Measurements from ENCODE around the gene KIAA1671.
"Not testable (repeated sequence)": the region's sequence is repeated elsewhere in the genome, so short reads cannot be mapped to it uniquely, and the experiment has no call there.

KIAA1671 gene

DNA sequence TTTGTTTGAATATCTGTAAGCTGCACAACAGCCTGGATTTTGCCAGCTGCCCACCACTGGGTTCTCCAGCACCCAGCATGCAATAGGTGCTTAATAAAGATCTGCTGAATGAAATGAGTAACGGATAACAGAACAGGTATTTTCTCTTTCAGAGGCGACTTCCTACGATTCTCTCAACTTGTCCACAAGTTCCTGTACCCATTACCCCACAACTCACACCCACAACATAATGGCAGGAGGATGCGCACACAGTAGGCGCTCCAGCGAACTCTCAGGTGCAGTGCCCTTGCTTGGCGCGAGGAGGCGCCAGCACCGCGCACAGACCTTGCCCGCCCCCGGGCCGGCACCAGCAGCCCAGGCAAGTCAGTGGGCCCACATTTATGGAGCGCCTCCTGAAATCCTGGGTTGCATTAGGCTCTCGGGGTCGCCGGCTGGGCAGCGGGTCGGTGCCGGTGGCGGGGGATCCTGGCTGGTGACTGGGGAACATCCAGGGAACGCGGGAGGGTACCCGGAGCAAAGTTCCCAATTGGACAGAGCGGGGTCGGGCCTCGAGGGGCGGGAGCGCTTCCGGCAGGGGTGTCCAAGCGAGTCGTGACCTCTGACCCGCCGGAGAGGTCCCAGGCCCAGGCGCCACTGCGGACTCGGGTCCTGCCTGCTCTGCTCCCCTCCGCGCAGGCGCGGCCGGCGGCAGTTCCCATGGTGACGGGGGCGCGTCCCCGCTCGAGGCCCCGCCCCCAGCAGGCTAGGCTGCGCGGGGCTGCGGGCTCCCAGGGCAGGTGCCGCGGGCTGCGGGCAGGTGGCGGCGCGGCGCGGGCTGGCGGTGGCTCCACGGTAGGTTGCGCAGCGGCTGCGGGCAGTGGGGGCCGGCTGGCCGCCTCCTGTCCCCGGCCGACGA, at the start of gene KIAA1671:
Gene KIAA1671 (plus strand): TSS at position 775 of the 895 bp plus-strand sequence. CDS start 75,284 bp downstream, outside the sequence.
- Histone ChIP-seq H3K27ac (peak within 1 kb of the TSS in 4 of 11 experiments; percentile 35 to 65 (median 44); a peak in 7 of 22 replicates), H3K9ac (peak within 1 kb of the TSS; percentile 51 to 74 (median 69)), H3K4me2 (peak within 1 kb of the TSS; percentile 86 to 98 (median 96)), H3K27me3 (peaks cover 12 to 28% (median 18%) of the 10 kb centered on the region in 11 experiments; a peak in 21 of 22 replicates), H3K4me1 (peaks cover 0 to 16% (median 7%) of the 10 kb centered on the region in 10 experiments; a peak in 11 of 20 replicates), H3K4me3 (peak within 1 kb of the TSS; percentile 61 to 77 (median 68)), H3K36me3 (no peaks in the 10 kb centered on the region), H3K9me3 (replicated peaks in 1 of 11) (no peaks in the 10 kb centered on the region), H4K20me1 (peaks cover 0 to 15% (median 5%) of the 10 kb centered on the region in 11 experiments; a peak in 7 of 22 replicates)
- TF ChIP-seq Cebpa-rat (IDR thresholded peaks at IDR 0.05), result no peak

DNA sequence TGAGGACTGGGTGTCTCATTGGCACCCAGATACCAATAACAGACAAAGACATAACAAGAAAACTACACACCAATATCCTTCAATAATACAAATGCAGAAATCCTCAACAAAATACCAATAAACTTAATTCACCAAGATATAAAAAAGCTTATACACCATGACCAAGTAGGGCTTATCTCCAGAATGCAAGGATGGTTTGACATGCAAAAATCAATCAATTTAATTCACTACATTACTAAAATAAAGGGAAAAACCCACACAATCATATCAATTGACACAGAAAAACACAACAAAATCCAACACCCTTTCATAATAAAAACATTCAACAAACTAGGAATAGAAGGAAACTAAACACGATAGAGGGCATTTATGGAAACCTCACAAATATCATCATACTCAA, 46.6 kb upstream of the KIAA1671 start:
- no peak overlapping the region for H3K4me2 ChIP-seq
- no peaks in the 10 kb centered on the region; a peak in 1 of 22 replicates for H3K36me3 ChIP-seq
- peaks cover 33 to 41% (median 36%) of the 10 kb centered on the region in 11 experiments for H3K9me3 ChIP-seq (replicated peaks in 1 of 11)
- no peaks in the 10 kb centered on the region for H4K20me1 ChIP-seq
- H3K4me1 ChIP-seq, result no peaks in the 10 kb centered on the region
- no peaks in the 10 kb centered on the region for H3K27me3 ChIP-seq
- TF ChIP-seq Cebpa-rat (IDR thresholded peaks at IDR 0.05), result no peak
- no peak overlapping the region for H3K27ac ChIP-seq
- no peak overlapping the region for H3K9ac ChIP-seq
- no peak overlapping the region for H3K4me3 ChIP-seq

DNA sequence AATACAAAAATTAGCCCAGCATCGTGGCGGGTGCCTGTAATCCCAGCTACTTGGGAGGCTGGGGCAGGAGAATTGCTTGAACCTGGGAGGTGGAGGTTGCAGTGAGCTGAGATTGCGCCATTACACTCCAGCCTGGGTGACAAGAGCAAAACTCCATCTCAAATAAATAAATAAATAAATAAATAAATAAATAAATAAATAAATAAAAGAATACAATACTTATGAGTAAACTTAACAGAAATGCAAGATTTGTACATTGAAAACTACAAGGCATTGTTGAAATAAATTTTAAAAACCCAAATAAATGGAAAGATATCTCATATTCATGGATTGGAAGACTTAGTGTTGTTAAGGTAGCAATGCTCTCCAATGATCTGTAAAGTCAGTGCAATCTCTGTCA, 45.4 kb upstream of the KIAA1671 start:
- not testable (repeated sequence) for H3K9ac ChIP-seq, H3K4me3 ChIP-seq, H3K27ac ChIP-seq, H3K4me1 ChIP-seq, H3K4me2 ChIP-seq, H3K27me3 ChIP-seq, H3K36me3 ChIP-seq, H4K20me1 ChIP-seq
- peaks cover 33 to 41% (median 36%) of the 10 kb centered on the region in 11 experiments for H3K9me3 ChIP-seq (replicated peaks in 1 of 11)

DNA sequence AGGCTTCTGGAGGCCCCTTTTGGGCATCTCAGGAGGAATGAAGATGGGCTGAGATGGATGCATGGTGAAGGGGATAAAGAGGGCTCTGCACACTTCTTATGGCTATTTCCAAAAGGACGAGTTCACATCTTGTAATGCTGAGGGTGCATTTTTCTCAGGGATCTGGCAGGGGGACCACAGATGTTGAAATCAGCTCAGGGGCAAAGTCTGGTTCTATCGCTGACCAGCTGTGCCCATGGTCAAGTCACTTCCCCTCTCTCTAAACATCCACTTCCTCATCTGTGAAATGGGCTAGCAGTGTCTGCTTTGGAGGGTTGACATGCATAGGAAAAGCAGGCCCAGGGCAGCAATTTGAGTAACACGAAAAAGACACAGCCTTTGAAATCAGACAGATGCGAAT, 32.5 kb upstream of the KIAA1671 start:
- Histone ChIP-seq H3K27me3 (no peaks in the 10 kb centered on the region), H3K9me3 (replicated peaks in 1 of 11) (no peaks in the 10 kb centered on the region), H4K20me1 (no peaks in the 10 kb centered on the region), H3K9ac (no peak overlapping the region), H3K4me3 (no peak overlapping the region), H3K4me2 (no peak overlapping the region), H3K36me3 (no peaks in the 10 kb centered on the region), H3K27ac (no peak overlapping the region), H3K4me1 (no peaks in the 10 kb centered on the region)
- TF ChIP-seq Cebpa-rat (IDR thresholded peaks at IDR 0.05), result no peak

DNA sequence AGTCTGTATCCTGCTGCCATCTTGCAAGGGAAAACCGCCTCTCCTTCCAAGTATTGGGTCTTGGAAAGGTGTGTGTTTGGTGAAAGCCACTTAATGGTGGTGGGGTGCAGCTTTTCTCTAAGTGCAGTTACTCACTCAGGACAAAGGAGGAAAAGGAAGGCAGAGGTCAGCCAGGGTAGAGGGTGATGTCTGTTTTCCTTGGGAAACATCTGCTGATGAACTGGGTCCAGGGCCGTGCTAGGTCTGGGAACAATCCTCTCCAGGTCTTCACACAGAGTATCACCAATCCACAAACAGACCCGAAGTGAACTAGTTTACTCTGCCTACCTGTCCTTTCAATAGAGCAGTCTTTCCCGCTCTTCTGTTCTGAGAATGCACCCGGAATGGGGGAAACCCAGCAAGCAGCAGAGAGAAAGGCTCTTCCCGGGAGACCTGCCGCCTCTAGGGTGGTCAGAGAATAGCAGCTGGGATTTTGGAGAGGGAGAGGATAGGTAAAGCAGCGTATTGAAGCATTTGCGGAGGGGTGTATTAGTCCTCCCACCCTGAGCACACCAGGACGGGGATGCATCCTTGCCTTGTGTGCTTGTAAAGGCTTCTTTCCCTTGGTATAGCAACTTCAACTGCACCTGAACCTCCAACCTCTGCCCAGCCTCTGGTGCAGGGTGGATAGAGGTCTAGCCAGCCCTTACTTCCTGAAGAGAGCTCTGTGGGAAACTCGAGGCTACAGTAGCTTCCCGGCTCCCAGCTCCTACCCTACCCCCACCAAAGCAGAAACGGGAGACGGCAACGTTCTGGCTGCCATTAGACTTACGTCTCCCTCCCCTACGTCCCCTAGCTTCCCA, 26.7 kb upstream of the KIAA1671 start:
- TF ChIP-seq Cebpa-rat (IDR thresholded peaks at IDR 0.05), result no peak
- Histone ChIP-seq H3K27ac (no peak overlapping the region), H3K4me1 (peaks cover 0 to 9% (median 0%) of the 10 kb centered on the region in 10 experiments; a peak in 1 of 20 replicates), H3K27me3 (no peaks in the 10 kb centered on the region), H4K20me1 (no peaks in the 10 kb centered on the region), H3K4me3 (no peak overlapping the region), H3K36me3 (no peaks in the 10 kb centered on the region), H3K4me2 (0 out of 22 replicates have a peak overlapping the region, but pooled peaks of 2 of the 11 experiments have one; percentile 4 to 12), H3K9ac (no peak overlapping the region), H3K9me3 (replicated peaks in 1 of 11) (peaks cover 0 to 19% (median 0%) of the 10 kb centered on the region in 11 experiments; a peak in 6 of 22 replicates)

DNA sequence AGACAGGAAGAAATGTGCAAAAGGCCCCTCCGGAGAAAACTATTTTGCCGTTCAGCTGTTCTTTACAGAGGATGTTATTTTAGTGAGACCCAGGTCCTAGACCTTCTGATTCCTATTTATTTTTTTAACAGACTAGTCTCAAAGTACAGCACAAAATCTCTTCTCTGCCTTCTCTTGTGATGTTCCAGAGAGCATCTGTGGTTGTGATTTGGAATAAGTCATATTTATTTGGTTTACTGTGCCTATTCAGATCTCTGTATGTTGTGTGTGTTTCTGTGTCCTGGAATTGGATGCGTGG, 26.1 kb upstream of the KIAA1671 start:
- Histone ChIP-seq H3K9ac (no peak overlapping the region), H3K27ac (no peak overlapping the region), H3K9me3 (replicated peaks in 1 of 11) (peaks cover 0 to 19% (median 0%) of the 10 kb centered on the region in 11 experiments; a peak in 6 of 22 replicates), H4K20me1 (no peaks in the 10 kb centered on the region), H3K4me3 (no peak overlapping the region), H3K36me3 (no peaks in the 10 kb centered on the region), H3K4me2 (peak overlapping the region in 2 of 11 experiments; percentile 4 to 12; a peak in 1 of 22 replicates), H3K27me3 (peaks cover 0 to 4% (median 0%) of the 10 kb centered on the region in 11 experiments; a peak in 1 of 22 replicates), H3K4me1 (peaks cover 0 to 9% (median 0%) of the 10 kb centered on the region in 10 experiments; a peak in 1 of 20 replicates)
- TF ChIP-seq Cebpa-rat (IDR thresholded peaks at IDR 0.05), result no peak

DNA sequence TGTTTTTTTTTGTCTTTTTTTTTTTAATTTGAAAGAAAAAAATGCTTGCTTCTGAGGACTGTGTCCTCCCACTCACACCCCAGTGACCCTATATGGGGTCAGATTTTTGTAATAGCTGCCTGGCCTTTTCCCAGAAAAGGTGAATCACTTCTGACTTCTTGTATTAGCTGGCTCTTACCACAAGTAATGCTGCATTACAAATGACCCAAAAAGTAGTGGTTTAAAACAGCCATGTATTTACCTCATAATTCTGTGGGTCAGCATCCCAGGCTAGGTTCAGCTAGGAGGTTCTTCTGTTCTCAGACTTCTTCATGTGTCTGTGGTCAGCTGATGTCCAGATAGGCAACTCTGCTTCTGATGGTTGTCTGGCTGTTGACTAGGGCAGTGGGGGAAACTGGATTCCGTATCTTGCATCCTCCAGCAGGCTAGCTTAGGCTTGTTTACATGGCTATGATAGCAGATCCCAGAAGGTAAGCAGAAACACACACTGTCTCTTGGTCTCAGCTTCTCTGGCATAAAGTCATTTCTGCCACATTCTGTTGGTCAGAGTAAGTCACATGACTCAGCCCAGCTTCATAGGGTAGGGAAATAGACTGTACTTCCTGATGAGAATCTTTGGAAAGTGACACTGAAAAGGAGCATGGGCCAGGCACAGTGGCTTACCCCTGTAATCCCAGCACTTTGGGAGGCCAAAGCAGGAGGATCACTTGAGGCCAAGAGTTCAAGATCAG, 25.5 kb upstream of the KIAA1671 start:
- H3K9me3 ChIP-seq (replicated peaks in 1 of 11), result peaks cover 0 to 19% (median 0%) of the 10 kb centered on the region in 11 experiments; a peak in 6 of 22 replicates
- no peak overlapping the region for H3K9ac ChIP-seq
- H3K4me2 ChIP-seq, result peak overlapping the region in 1 of 11 experiments; percentile 12; a peak in 1 of 22 replicates
- H3K4me3 ChIP-seq, result no peak overlapping the region
- H3K27me3 ChIP-seq, result peaks cover 0 to 8% (median 0%) of the 10 kb centered on the region in 11 experiments; a peak in 3 of 22 replicates
- H3K4me1 ChIP-seq, result peaks cover 0 to 9% (median 0%) of the 10 kb centered on the region in 10 experiments; a peak in 1 of 20 replicates
- no peaks in the 10 kb centered on the region for H4K20me1 ChIP-seq
- no peak for TF ChIP-seq Cebpa-rat (IDR thresholded peaks at IDR 0.05)
- H3K36me3 ChIP-seq, result no peaks in the 10 kb centered on the region
- H3K27ac ChIP-seq, result no peak overlapping the region

DNA sequence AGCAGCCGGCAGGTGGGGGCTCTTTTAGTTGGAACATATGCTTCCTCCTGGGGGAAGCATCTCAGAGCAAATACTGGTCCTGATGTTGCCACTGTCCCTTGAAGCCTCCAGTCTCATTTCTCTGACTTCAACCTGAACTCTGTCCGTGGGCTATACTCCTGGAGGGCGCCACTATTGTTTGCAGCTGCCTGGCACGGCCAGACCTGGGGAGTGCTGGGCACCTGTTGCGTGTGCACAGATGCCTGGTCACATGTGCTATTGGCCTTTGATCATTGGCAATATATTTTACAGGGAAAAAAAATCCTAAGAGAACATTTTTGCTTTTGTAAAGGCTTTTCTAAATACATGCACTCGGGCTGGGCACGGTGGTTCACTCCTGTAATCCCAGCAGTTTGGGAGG, 24.2 kb upstream of the KIAA1671 start:
- Histone ChIP-seq H3K9me3 (replicated peaks in 1 of 11) (peaks cover 0 to 19% (median 0%) of the 10 kb centered on the region in 11 experiments; a peak in 6 of 22 replicates), H3K4me2 (no peak overlapping the region), H3K27ac (no peak overlapping the region)

More for the DNA sequence above, 24.2 kb upstream of the KIAA1671 start:
- H3K4me3 ChIP-seq, result no peak overlapping the region
- peaks cover 0 to 8% (median 0%) of the 10 kb centered on the region in 11 experiments; a peak in 3 of 22 replicates for H3K27me3 ChIP-seq
- peaks cover 0 to 9% (median 0%) of the 10 kb centered on the region in 10 experiments; a peak in 3 of 20 replicates for H3K4me1 ChIP-seq
- H3K9ac ChIP-seq, result no peak overlapping the region
- no peaks in the 10 kb centered on the region for H3K36me3 ChIP-seq
- TF ChIP-seq Cebpa-rat (IDR thresholded peaks at IDR 0.05), result no peak
- no peaks in the 10 kb centered on the region for H4K20me1 ChIP-seq
